ENCODE measurements around the gene MUC21. TPM values are rescaled to one million over a fixed set of nuclear protein-coding genes. Genes with fewer than 3 reads are reported as not detected.

Gene MUC21
- total and polyA plus RNA-seq, 9 of the 15 experiments (the other 6 are each of a cell fraction or from before 2014, with no cell fraction given), result not detected

DNA sequence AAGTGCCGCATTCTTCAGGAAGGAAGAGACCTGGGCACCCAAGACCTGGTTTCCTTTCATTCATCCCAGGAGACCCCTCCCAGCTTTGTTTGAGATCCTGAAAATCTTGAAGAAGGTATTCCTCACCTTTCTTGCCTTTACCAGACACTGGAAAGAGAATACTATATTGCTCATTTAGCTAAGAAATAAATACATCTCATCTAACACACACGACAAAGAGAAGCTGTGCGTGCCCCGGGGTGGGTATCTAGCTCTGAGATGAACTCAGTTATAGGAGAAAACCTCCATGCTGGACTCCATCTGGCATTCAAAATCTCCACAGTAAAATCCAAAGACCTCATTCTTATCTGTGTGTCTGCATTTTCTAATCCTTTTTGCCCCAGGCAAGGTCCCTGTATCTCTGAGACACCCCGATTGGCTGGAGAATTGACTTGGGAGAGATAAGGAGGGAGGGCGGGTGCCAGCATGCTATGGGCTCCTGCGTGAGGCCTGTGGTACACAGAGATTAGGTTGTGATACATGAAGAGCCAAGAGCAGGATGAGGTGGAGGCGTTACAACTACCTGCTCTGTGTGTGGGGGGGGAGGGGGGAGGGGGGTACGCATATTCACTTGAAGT, 4.8 kb downstream of the MUC21 start (continued):
- TF ChIP-seq, protein P1, sequence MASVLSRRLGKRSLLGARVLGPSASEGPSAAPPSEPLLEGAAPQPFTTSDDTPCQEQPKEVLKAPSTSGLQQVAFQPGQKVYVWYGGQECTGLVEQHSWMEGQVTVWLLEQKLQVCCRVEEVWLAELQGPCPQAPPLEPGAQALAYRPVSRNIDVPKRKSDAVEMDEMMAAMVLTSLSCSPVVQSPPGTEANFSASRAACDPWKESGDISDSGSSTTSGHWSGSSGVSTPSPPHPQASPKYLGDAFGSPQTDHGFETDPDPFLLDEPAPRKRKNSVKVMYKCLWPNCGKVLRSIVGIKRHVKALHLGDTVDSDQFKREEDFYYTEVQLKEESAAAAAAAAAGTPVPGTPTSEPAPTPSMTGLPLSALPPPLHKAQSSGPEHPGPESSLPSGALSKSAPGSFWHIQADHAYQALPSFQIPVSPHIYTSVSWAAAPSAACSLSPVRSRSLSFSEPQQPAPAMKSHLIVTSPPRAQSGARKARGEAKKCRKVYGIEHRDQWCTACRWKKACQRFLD (CRISPR knock-in tag; IDR thresholded peaks at IDR 0.05), result peak; percentile 48; the same call in 1 of the 2 replicates
- TF ChIP-seq MAZ (CRISPR knock-in tag; conservative IDR thresholded peaks at IDR 0.05 in 1 of 2, IDR thresholded peaks at IDR 0.05 in 1 of 2) (no peak), ZFP36 (IDR thresholded peaks at IDR 0.05; ENCODE audit: low read depth, low read length, partially characterized antibody) (no peak), TCF3 (CRISPR knock-in tag; IDR thresholded peaks at IDR 0.05) (peak; percentile 72), CSDE1 (IDR thresholded peaks at IDR 0.05) (no peak), ZNF77 (CRISPR knock-in tag; IDR thresholded peaks at IDR 0.05) (no peak), U2AF1 (optimal IDR thresholded peaks at IDR 0.05; ENCODE audit: low read depth, low read length) (no peak), ZNF24 (IDR thresholded peaks at IDR 0.05) (no peak), ZNF324 (CRISPR knock-in tag; IDR thresholded peaks at IDR 0.05) (no peak), ZNF79 (CRISPR knock-in tag; IDR thresholded peaks at IDR 0.05; ENCODE audit: low read depth) (no peak), ZNF232 (CRISPR knock-in tag; IDR thresholded peaks at IDR 0.05) (no peak), PURB (CRISPR knock-in tag; IDR thresholded peaks at IDR 0.05; ENCODE audit: low read depth) (no peak), RBM17 (IDR thresholded peaks at IDR 0.05; ENCODE audit: borderline replicate concordance, low read depth, low read length) (no peak), SMARCA5 (IDR thresholded peaks at IDR 0.05) (no peak), ZNF655 (CRISPR knock-in tag; IDR thresholded peaks at IDR 0.05) (no peak), ZFX (CRISPR knock-in tag; IDR thresholded peaks at IDR 0.05) (no peak), MLX (CRISPR knock-in tag; conservative IDR thresholded peaks at IDR 0.05) (no peak), ZNF699 (CRISPR knock-in tag; IDR thresholded peaks at IDR 0.05; ENCODE audit: insufficient replicate concordance) (no peak)
- TF ChIP-seq, protein P2, sequence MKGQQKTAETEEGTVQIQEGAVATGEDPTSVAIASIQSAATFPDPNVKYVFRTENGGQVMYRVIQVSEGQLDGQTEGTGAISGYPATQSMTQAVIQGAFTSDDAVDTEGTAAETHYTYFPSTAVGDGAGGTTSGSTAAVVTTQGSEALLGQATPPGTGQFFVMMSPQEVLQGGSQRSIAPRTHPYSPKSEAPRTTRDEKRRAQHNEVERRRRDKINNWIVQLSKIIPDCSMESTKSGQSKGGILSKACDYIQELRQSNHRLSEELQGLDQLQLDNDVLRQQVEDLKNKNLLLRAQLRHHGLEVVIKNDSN (CRISPR knock-in tag; IDR thresholded peaks at IDR 0.05), result no peak
- TF ChIP-seq, protein P3, sequence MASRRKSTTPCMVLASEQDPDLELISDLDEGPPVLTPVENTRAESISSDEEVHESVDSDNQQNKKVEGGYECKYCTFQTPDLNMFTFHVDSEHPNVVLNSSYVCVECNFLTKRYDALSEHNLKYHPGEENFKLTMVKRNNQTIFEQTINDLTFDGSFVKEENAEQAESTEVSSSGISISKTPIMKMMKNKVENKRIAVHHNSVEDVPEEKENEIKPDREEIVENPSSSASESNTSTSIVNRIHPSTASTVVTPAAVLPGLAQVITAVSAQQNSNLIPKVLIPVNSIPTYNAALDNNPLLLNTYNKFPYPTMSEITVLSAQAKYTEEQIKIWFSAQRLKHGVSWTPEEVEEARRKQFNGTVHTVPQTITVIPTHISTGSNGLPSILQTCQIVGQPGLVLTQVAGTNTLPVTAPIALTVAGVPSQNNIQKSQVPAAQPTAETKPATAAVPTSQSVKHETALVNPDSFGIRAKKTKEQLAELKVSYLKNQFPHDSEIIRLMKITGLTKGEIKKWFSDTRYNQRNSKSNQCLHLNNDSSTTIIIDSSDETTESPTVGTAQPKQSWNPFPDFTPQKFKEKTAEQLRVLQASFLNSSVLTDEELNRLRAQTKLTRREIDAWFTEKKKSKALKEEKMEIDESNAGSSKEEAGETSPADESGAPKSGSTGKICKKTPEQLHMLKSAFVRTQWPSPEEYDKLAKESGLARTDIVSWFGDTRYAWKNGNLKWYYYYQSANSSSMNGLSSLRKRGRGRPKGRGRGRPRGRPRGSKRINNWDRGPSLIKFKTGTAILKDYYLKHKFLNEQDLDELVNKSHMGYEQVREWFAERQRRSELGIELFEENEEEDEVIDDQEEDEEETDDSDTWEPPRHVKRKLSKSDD (conservative IDR thresholded peaks at IDR 0.05; ENCODE audit: low read length), result no peak
- TF ChIP-seq, protein P4, sequence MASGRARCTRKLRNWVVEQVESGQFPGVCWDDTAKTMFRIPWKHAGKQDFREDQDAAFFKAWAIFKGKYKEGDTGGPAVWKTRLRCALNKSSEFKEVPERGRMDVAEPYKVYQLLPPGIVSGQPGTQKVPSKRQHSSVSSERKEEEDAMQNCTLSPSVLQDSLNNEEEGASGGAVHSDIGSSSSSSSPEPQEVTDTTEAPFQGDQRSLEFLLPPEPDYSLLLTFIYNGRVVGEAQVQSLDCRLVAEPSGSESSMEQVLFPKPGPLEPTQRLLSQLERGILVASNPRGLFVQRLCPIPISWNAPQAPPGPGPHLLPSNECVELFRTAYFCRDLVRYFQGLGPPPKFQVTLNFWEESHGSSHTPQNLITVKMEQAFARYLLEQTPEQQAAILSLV (tag; IDR thresholded peaks at IDR 0.05), result no peak
